ENCODE results near the gene MAOB.

GRCh38 chrX:43785930-43786591 lies 96.2 kb downstream of the MAOB start:
- no peak for TF ChIP-seq ZFP30 (CRISPR knock-in tag; IDR thresholded peaks at IDR 0.05)
- no peak for TF ChIP-seq PATZ1 (CRISPR knock-in tag; IDR thresholded peaks at IDR 0.05; ENCODE audit: borderline replicate concordance)
- no peak for TF ChIP-seq ZFP3 (CRISPR knock-in tag; IDR thresholded peaks at IDR 0.05)
- TF ChIP-seq, protein P1, sequence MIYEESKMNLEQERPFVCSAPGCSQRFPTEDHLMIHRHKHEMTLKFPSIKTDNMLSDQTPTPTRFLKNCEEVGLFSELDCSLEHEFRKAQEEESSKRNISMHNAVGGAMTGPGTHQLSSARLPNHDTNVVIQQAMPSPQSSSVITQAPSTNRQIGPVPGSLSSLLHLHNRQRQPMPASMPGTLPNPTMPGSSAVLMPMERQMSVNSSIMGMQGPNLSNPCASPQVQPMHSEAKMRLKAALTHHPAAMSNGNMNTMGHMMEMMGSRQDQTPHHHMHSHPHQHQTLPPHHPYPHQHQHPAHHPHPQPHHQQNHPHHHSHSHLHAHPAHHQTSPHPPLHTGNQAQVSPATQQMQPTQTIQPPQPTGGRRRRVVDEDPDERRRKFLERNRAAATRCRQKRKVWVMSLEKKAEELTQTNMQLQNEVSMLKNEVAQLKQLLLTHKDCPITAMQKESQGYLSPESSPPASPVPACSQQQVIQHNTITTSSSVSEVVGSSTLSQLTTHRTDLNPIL (CRISPR knock-in tag; IDR thresholded peaks at IDR 0.05; ENCODE audit: low read depth) = no peak
- no peak for TF ChIP-seq TOX (CRISPR knock-in tag; IDR thresholded peaks at IDR 0.05; ENCODE audit: borderline replicate concordance)
- no peak for TF ChIP-seq GLIS3 (CRISPR knock-in tag; IDR thresholded peaks at IDR 0.05)
- TF ChIP-seq ISL1 (CRISPR knock-in tag; IDR thresholded peaks at IDR 0.05) = no peak
- TF ChIP-seq ZNF8 (CRISPR knock-in tag; IDR thresholded peaks at IDR 0.05) = no peak
- TF ChIP-seq, protein P2, sequence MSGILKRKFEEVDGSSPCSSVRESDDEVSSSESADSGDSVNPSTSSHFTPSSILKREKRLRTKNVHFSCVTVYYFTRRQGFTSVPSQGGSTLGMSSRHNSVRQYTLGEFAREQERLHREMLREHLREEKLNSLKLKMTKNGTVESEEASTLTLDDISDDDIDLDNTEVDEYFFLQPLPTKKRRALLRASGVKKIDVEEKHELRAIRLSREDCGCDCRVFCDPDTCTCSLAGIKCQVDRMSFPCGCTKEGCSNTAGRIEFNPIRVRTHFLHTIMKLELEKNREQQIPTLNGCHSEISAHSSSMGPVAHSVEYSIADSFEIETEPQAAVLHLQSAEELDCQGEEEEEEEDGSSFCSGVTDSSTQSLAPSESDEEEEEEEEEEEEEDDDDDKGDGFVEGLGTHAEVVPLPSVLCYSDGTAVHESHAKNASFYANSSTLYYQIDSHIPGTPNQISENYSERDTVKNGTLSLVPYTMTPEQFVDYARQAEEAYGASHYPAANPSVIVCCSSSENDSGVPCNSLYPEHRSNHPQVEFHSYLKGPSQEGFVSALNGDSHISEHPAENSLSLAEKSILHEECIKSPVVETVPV (CRISPR knock-in tag; IDR thresholded peaks at IDR 0.05) = no peak
